ENCODE results near the gene STX19.

Gene STX19

DNA sequence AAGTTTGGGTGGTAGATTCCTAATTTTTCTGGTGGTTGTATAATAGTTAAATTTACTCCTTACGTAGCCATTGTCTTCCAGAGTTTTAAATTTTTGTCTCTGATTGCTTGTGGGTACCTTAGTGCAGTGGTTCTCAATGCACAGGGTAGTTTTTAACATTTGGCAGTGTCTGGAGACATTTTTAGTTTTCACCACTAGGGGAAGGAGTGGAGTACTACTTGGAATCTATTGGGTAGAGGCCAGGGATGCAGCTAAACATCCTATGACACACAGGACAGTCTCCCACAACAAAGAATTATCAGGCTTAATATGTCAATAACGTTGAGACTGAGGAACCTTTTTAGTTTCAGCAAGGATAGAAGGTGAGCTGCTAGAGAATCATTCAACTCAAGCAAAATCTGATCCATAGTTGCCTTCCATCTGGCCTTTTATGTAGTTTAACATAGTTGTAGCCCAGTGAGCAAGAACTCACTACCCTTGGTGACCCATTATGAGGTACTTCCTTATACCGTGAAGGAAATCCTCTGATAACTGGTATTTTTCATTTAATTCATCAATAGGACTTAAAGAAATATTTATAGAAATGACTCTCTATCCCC, 8.6 kb upstream of the STX19 start:
- H3K4me3 ChIP-seq (ENCODE audit: low read depth, low read length), result no peak overlapping the region

DNA sequence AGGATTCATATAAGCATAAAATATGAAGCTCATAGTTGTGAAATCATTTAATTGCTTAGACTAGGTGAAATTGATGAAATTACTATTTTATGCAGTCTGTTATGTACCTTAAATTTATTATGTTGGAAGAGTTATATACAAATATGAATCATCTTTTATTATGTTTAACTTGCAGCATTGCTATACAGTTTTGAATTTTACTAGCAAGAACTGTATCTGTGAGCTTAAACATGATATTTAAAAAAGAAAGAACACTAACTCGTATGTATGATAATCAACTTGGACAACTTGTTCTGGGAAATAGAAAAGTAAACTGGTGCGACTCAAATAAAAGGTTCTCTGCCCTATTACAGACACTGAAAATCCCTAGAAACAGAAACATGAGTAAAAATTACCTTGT, 1.8 kb downstream of the STX19 start:
- H3K4me3 ChIP-seq (ENCODE audit: low read depth, low read length), result no peak overlapping the region

DNA sequence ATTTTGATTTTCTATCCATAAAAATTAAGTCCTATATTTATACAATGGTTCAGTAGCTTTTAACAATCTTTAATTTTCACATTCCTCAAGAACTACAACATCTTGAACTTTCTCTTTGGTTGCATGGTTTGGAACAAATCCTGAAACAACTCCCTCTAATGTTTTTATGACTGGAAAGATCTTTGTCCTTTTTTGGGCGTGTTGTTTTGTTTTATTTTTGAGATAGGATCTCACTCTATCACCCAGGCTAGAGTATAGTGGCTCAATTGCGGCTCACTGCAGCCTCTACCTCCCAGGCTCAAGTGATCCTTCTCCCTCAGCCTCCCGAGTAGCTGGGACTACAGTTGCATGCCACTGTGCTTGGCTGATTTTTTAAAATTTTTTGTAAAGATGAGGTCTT, 4.0 kb downstream of the STX19 start:
- H3K4me3 ChIP-seq (ENCODE audit: low read depth, low read length), result no peak overlapping the region

DNA sequence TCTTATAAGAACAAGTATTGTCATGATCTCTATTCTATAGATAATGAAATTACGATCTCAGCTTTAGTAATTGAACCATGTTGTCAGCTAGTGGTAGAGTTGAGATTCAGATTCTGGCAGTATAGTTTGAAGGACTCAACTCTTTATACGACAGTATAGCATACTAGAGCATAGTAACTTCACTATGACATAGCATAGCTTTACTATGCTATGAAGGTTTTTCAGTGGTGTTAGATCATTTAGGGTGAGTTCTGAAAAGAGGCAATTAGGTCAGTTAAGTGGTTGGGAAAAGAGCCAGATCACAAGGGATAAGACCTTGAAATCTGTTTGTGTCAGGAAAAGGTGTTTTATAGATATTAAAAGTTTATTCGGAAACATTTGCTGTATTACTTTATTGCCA, 8.1 kb downstream of the STX19 start:
- no peak overlapping the region for H3K4me3 ChIP-seq (ENCODE audit: low read depth, low read length)

DNA sequence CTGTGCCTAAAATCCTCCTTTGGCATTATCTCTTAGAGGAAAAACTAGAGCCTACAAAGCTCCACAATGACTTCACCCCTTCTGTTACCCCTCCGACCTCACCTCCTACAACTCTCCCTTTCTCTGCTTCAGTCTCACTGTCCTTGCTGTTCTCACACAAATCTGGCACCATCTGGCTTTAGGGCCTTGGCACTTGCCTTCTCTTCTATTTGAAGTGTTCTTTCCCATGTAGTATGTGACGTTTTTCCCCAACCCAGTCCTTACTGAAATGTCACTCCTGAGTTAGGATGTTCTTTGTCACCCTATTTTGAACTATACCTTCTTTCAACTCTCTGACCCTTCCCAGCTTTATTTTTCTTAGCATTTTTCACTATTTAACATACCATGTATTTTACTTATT, 8.7 kb downstream of the STX19 start:
- H3K4me3 ChIP-seq (ENCODE audit: low read depth, low read length), result no peak overlapping the region

DNA sequence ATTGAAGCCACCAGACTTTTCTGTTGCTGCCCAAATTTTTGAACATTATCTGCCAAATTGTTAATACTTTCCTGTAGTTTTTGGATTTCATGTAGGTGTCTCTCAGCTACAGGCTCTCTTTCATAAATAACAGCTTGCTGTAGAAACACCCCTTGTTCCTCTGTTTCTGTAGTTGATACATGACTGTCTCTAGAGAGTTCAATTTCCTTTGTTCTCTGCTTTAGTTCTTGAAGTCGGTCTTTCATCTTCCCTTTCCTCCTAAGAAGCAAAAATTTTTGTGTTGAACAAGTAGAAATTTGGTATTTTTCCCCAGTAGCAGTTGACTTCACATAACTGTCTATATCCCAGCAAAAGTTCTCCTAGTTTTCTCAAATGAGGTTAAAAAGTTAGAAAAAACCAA, 13.4 kb downstream of the STX19 start:
- H3K4me3 ChIP-seq (ENCODE audit: low read depth, low read length), result no peak overlapping the region

DNA sequence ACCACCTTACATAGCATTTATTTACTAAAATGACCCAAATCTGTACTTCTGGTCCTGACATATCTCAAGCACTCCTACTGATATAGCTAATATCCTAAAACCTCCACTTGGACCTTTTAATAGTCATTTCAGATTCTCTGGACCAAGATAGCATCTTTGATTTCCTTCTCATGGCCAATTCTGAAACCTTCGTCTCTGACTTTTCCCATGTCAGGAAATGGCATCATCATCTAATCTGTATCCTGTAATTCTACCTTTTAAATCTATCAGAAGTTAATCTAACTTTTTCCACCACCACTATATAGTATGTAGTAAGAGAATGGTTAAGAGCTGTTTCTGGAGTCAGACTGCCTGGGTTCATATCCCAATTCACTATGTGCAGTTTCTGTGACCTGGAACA, 16.2 kb downstream of the STX19 start:
- H3K4me3 ChIP-seq (ENCODE audit: low read depth, low read length), result no peak overlapping the region

DNA sequence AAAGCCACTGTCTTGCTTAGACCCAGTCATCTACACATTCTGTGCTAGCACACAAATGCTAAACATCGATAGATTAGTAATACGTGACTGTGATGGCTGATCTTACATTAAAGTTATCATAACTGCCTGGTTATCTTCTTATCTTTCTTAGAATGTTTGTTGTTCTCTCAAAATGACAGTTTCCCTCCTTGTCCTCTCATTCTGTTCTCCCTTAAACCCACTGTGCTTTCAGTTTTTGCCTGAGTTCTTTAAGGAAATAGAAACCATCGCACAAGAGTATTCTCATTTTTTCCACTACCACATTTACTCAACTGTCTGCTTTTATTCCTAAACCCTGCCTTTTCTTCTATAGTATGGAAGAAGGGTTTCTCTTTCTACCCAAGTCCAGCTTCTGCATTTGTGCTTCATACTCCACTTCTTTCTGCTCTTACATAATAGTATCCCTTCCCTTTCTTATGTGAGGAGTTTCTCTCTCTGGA, 17.1 kb downstream of the STX19 start:
- no peak overlapping the region for H3K4me3 ChIP-seq (ENCODE audit: low read depth, low read length)

DNA sequence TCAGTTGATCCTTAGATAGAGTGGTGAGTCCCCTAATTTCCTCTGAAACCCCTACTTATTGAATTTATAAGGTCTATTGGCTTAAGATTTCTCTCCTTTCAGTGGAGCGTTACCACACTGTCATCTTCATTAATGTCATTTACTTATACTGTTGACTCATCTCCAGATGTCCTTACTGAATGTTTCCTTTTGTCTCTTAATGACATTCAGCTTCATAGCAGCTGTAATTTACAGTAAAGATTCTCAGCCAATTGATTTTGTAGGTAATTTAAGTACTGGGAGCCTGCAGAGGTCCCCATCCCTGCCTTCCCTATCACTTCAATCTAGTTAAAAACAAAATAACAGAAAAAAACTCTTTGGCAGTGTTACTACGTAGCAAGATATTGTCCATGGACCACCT, 18.8 kb downstream of the STX19 start:
- H3K4me3 ChIP-seq (ENCODE audit: low read depth, low read length), result no peak overlapping the region

DNA sequence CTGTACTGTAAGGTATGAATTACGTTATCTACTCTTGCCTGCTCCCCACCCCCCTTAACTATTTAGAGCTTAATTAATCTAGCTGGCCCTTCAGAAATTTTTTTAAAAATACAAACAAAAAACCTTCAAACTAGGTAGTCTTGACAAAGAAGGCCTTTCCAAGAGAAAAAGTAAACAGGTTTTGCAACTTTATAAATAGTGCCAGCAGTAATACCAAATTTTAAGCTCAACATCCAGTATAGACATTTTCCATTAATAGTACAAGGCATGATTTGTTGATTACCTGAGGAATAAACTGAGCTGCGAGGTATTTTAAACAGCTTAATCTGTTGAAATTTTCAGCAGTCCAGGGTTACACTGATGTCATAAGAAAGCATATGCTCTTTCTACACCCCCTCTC, 20.1 kb downstream of the STX19 start:
- no peak overlapping the region for H3K4me3 ChIP-seq (ENCODE audit: low read depth, low read length)

DNA sequence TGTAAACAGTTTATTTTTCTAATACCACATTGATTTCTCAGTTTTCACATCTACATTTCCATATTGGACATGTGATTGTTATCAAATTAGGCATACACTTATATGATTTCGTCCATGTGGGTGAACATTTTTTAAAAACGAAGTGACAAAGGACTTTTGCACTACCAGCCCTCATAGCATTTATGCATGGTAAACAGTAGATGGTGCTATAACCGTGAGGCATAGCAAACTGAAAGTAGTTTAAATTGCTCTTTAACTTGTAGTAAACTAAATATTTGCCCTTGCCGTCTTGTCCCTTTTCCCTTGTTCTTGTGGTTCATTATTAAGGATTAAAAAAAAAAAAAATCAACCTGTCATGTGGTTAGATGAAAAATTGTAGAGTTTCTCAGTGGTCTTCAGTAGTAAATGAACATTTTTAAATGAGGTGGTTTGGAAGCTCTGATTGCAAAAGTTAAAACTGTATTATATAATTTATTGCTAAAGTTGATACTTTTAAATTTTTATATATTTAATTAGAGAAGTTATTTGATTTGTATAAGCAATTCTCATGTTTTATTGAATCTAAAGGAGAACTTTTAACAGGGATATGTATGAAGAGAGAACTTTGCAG, 24.0 kb downstream of the STX19 start:
- H3K4me3 ChIP-seq (ENCODE audit: low read depth, low read length), result no peak overlapping the region

DNA sequence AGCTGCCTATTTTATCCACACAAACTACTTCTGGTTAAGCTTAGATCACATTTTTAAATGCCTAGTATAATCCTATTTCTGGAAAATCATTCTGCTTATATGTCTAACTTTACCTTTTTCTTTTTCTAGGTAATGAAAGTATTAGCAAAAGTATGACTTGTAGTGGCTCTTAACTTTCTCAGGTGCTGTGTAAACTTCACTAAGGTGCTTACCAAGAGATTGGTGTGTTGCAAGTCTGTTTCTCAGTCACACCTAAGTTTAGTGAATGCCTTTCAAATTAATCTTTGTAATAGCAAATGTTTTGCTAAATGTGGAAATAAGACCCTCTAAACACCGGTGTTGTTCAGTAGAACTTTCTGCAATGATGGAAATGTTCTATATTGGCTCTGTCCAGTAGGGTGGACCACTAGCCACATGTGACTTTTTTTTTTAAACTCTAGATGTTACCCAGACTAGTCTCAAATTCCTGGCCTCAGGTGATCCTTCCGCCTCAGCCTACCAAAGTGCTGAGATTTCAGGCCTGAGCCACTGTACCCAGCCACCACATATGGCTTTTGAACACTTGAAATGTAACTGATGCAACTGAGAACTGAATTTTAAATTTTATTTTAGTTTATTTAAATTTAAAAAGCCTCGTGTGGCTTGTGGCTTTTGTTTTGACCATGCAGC, 26.4 kb downstream of the STX19 start:
- no peak overlapping the region for H3K4me3 ChIP-seq (ENCODE audit: low read depth, low read length)

DNA sequence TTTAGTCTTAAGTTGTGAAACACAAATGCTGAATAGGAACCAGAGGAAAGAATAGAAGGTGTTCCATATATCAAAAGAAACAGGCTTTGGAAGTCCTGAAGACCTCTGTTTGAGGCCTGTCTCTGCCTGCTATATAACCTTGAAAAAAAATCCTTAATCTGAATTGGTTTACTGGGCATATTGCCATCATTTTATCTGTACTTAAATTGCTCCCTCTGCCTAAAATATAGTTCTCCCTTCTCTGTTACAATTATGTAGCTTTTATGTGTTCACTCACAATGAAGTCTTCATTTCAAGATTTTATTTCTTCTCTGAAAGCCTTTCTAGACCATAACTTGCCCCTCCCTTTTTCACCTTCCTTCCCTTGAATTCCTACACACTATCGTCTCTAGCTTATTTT, 27.2 kb downstream of the STX19 start:
- H3K4me3 ChIP-seq (ENCODE audit: low read depth, low read length), result no peak overlapping the region

DNA sequence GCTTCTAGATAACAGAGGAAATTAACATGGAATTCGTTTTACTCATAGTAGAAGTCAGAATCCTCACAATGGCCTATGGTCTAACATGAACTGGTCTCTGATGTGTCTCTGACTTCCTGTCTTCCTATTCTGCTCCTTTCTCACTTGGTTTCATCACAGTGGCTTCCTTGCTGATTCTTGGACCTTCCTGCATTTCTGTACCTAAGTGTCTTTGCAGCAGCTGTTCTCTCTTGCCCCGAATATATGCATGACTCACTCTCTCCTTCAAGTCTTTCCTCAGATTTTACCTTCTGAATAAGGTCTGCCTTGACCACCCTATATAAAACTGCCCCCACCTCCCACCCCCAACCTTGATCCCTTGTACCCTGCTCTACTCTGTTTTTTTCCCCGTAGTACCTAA, 34.3 kb downstream of the STX19 start:
- no peak overlapping the region for H3K4me3 ChIP-seq (ENCODE audit: low read depth, low read length)

DNA sequence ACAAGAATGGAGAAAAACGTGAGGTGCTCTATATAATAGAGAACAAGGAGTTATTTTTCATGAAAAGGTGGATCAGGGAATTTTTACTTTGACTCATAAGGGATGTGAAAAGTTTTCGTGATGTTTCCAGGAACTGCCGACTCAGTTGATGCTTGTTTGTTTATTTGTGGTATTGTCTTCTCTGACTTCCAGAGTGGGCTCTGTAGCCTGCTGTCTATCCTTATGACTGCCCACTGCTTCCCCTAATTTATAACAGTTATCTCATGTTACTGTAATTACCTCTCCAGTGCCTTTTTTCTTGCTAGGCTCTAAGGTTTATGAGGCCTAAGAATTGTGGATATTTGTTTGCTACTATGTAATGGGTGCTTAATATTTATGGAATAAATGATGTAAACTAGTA, 36.2 kb downstream of the STX19 start:
- H3K4me3 ChIP-seq (ENCODE audit: low read depth, low read length), result no peak overlapping the region

DNA sequence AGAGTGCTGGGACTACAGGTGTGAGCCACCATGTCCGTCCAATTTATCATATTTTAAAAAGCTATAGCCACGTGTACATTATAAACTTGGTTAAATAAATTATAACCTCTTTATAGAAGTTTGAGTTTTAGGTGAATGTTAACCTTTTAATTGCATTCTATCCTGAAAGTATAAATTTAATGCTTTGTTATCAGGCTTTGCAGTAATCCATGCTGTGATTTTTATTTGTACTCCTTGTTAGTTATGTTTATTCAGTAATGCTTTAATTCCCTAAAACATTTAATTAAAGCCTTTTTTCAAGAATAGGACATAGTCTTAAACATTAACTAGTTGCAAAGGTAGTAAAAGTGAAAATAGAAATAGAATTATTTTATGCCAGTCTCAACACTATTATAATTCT, 36.8 kb downstream of the STX19 start:
- H3K4me3 ChIP-seq (ENCODE audit: low read depth, low read length), result no peak overlapping the region

DNA sequence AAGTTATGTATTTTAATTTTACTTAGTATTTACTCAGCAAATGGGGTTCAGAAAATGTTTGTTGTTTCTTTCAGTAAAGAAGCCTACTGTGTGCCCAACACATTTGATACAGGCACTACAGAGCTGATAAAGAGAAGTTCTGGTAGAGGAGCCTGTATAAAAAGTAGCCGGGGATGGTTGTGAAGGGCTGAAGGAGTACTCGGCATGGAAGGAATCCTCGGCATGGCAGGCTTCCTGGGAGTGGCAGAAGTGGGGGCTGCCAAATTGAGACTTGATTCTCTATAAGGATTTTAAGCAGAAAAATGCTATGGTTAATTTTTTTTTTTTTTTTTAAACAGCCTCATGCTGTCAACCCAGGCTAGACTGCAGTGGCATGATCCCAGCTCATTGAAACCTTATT, 39.2 kb downstream of the STX19 start:
- H3K4me3 ChIP-seq (ENCODE audit: low read depth, low read length), result no peak overlapping the region

DNA sequence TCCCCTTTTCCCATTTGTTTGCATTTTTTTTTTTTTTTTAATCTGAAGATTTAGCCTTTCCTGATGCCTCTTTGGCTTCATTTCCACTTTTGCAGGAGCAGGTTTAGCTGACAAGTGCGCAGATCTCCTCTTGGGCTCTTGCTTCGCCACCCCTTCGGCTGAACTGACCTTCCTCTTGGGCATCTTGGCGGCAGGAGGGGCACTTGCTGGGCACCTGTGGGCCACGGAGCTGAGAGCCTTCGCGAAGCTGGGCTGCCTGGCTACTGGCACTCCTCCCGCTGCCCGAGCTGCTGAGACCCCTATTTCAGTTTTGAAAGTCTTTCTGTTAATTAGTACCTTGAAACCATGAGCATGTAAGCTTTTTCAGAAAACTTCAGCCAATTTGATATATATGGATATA, 39.6 kb downstream of the STX19 start:
- H3K4me3 ChIP-seq (ENCODE audit: low read depth, low read length), result no peak overlapping the region

DNA sequence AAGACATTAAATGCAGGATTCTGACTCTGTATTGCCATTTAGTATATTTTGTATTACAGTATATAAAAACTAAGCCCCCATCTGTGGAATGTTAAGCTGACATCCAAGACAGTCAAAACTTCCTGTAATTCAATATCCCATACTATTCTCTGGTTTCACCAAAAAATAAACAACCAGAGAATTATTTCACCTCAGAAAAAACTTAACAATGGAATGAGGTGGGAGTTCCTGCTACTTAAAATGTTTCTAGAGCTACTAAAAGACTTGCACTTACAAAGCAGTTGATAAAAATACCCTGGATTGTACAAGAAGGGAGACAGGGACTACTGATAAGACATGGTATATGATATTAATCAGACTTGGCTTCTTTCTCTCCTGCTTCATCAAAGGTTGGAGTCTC, 40.1 kb downstream of the STX19 start:
- H3K4me3 ChIP-seq (ENCODE audit: low read depth, low read length), result no peak overlapping the region

DNA sequence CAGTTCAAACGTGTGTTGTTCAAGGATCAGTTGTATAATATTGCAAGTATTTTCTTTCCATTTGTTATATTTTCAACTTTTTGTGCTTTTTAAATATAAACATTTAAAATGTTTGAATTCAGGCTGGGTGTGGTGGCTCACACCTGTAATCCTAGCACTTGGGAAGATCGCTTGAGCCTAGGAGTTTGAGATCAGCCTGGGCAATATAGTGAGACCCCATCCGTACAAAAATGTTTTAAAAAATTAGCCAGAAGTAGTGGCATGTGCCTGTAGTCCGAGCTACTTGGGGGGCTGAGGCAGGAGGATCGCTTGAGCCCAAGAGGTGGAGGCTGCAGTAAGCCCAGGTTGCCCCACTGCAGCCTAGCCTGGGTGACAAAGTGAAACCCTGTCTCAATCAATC, 43.8 kb downstream of the STX19 start:
- H3K4me3 ChIP-seq (ENCODE audit: low read depth, low read length), result no peak overlapping the region

DNA sequence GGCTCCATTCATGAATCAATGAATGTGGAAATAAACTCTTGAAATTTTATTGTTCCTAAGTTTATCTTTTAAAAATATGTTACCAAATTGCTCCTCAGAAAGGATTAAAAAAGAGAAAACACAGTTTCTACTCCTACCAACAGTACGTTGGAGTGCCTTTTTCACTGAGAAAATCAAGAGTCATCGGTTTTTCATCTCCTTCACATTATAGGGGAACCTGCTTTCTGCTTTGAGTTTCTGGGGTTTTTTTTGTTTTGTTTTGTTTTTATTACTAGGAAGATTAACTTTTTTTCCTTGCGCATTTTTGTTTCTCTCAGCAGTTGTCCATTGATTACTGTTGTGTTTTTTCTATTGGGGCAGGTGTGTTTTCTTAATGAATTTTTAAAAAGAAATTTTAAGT, 45.0 kb downstream of the STX19 start:
- H3K4me3 ChIP-seq (ENCODE audit: low read depth, low read length), result no peak overlapping the region

DNA sequence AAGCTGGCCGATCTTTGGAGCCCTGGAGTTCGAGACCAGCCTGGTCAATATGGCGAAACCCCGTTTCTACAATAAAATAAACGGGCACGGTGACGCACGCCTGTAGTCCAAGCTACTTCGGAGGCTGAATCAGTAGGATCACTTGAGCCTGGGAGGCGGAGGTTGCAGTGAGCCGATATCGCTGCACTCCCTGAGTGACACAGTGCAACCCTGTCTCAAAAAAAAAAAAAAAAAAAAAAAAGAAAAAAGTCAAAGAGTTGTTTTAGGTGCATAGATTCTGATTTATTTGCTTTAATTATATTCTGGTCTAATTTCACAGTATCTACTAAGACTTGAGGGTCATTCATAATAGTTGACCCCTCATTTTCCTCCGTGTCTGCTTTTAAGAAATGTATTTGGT, 46.7 kb downstream of the STX19 start:
- no peak overlapping the region for H3K4me3 ChIP-seq (ENCODE audit: low read depth, low read length)

Measured in iPS-11a (cell line).